Measurements from ENCODE around the gene CCL5. TPM values are rescaled to one million over a fixed set of nuclear protein-coding genes. Genes with fewer than 3 reads are reported as not detected.
"Not testable (repeated sequence)": the region's sequence is repeated elsewhere in the genome, so short reads cannot be mapped to it uniquely, and the experiment has no call there.

Gene CCL5
- total RNA-seq, 1 experiment from 2014 or later: not detected

- Mint-ChIP-seq H3K27ac (ENCODE audit: low read depth, unreplicated experiment) (no peak overlapping the region), H3K9me3 (ENCODE audit: unreplicated experiment) (no peaks in the 10 kb centered on the region), H3K4me1 (ENCODE audit: insufficient read depth, unreplicated experiment) (peaks cover 17% of the 10 kb centered on the region), H3K36me3 (ENCODE audit: insufficient read depth, unreplicated experiment) (no peaks in the 10 kb centered on the region), H3K4me3 (ENCODE audit: unreplicated experiment) (no peak overlapping the region), H3K27me3 (ENCODE audit: insufficient read depth, unreplicated experiment) (no peaks in the 10 kb centered on the region)
- TF ChIP-seq CTCF (IDR thresholded peaks at IDR 0.05; ENCODE audit: unreplicated experiment): no peak
- ChIA-PET POLR2A (interaction anchor here (0.6 kb wide), 1 partner anchor 1644 kb away, joined by 3 read pairs; no protein-coding TSS in a partner anchor), CTCF (interaction anchor here (0.6 kb wide), 1 partner anchor 25 kb away, joined by 4 read pairs; no protein-coding TSS in a partner anchor)
- DNase-seq (ENCODE audit: unreplicated experiment): no peak
- no TSS peak for BruUV-seq (replicated peaks)
- intact Hi-C loops (cut with micrococcal nuclease): no loop called here
Observed at GRCh38 chr17:35901631-35902175, 21.5 kb upstream of the CCL5 start.

GRCh38 chr17:35900708-35901480 is 20.7 kb upstream of the CCL5 start:
- TF ChIP-seq CTCF (IDR thresholded peaks at IDR 0.05; ENCODE audit: unreplicated experiment): no peak
- Mint-ChIP-seq H3K4me1 (ENCODE audit: insufficient read depth, unreplicated experiment) (peaks cover 17% of the 10 kb centered on the region), H3K9me3 (ENCODE audit: unreplicated experiment) (no peaks in the 10 kb centered on the region), H3K27me3 (ENCODE audit: insufficient read depth, unreplicated experiment) (no peaks in the 10 kb centered on the region), H3K27ac (ENCODE audit: low read depth, unreplicated experiment) (no peak overlapping the region), H3K4me3 (ENCODE audit: unreplicated experiment) (no peak overlapping the region), H3K36me3 (ENCODE audit: insufficient read depth, unreplicated experiment) (no peaks in the 10 kb centered on the region)
- intact Hi-C loops (cut with micrococcal nuclease): no loop called here
- POLR2A ChIA-PET: interaction anchor here (0.6 to 1.4 kb wide), 4 partner anchors 13 to 569 kb away, joined by 3 to 4 read pairs (median 4); no protein-coding TSS in a partner anchor
- DNase-seq (ENCODE audit: unreplicated experiment): peak; percentile 15
- BruUV-seq (replicated peaks): no TSS peak
- CTCF ChIA-PET: interaction anchor here (0.7 to 0.9 kb wide), 2 partner anchors 10 to 36 kb away, joined by 3 read pairs; no protein-coding TSS in a partner anchor

- DNase-seq (ENCODE audit: unreplicated experiment): no peak
- Mint-ChIP-seq H3K9me3 (ENCODE audit: unreplicated experiment) (no peaks in the 10 kb centered on the region), H3K4me1 (ENCODE audit: insufficient read depth, unreplicated experiment) (peaks cover 17% of the 10 kb centered on the region), H3K4me3 (ENCODE audit: unreplicated experiment) (no peak overlapping the region), H3K36me3 (ENCODE audit: insufficient read depth, unreplicated experiment) (no peaks in the 10 kb centered on the region), H3K27ac (ENCODE audit: low read depth, unreplicated experiment) (no peak overlapping the region), H3K27me3 (ENCODE audit: insufficient read depth, unreplicated experiment) (no peaks in the 10 kb centered on the region)
- CTCF ChIA-PET: interaction anchor here (0.7 to 0.9 kb wide), 2 partner anchors 11 to 36 kb away, joined by 3 read pairs; no protein-coding TSS in a partner anchor
- intact Hi-C loops (cut with micrococcal nuclease): no loop called here
- no TSS peak for BruUV-seq (replicated peaks)
- no peak for TF ChIP-seq CTCF (IDR thresholded peaks at IDR 0.05; ENCODE audit: unreplicated experiment)
- POLR2A ChIA-PET: interaction anchor here (0.6 to 1.4 kb wide), 3 partner anchors 14 to 569 kb away, joined by 3 to 4 read pairs (median 4); no protein-coding TSS in a partner anchor
Observed at GRCh38 chr17:35900280-35900679, 20.1 kb upstream of the CCL5 start.

- Mint-ChIP-seq H3K27ac (ENCODE audit: low read depth, unreplicated experiment) (no peak overlapping the region), H3K36me3 (ENCODE audit: insufficient read depth, unreplicated experiment) (no peaks in the 10 kb centered on the region), H3K9me3 (ENCODE audit: unreplicated experiment) (no peaks in the 10 kb centered on the region), H3K4me3 (ENCODE audit: unreplicated experiment) (no peak overlapping the region), H3K4me1 (ENCODE audit: insufficient read depth, unreplicated experiment) (peaks cover 17% of the 10 kb centered on the region), H3K27me3 (ENCODE audit: insufficient read depth, unreplicated experiment) (no peaks in the 10 kb centered on the region)
- intact Hi-C loops (cut with micrococcal nuclease): no loop called here
- peak; percentile 80 for DNase-seq (ENCODE audit: unreplicated experiment)
- POLR2A ChIA-PET: no interaction called here
- BruUV-seq (replicated peaks): no TSS peak
- CTCF ChIA-PET: interaction anchor here (0.6 to 0.7 kb wide), 2 partner anchors 251 to 1813 kb away, joined by 3 read pairs; no protein-coding TSS in a partner anchor
- TF ChIP-seq CTCF (IDR thresholded peaks at IDR 0.05; ENCODE audit: unreplicated experiment): no peak
Observed at GRCh38 chr17:35898283-35899070, 18.3 kb upstream of the CCL5 start.

GRCh38 chr17:35897772-35898171 is 17.6 kb upstream of the CCL5 start:
- POLR2A ChIA-PET; H3K27ac Mint-ChIP-seq (ENCODE audit: low read depth, unreplicated experiment); H3K27me3 Mint-ChIP-seq (ENCODE audit: insufficient read depth, unreplicated experiment); BruUV-seq (replicated peaks); DNase-seq (ENCODE audit: unreplicated experiment); H3K4me3 Mint-ChIP-seq (ENCODE audit: unreplicated experiment); H3K9me3 Mint-ChIP-seq (ENCODE audit: unreplicated experiment); intact Hi-C loops (cut with micrococcal nuclease); H3K36me3 Mint-ChIP-seq (ENCODE audit: insufficient read depth, unreplicated experiment); CTCF ChIA-PET: not testable (repeated sequence)
- peaks cover 17% of the 10 kb centered on the region for H3K4me1 Mint-ChIP-seq (ENCODE audit: insufficient read depth, unreplicated experiment)

Measured in MCF 10A (cell line).